GM23248 (cell line): ENCODE measurements around the gene HMCN1. TPM values are rescaled to one million over a fixed set of nuclear protein-coding genes. Genes with fewer than 3 reads are reported as not detected.

Experiments
- DNase-seq: peaks from one replicate; pipeline ENCODE4 v3.0.0-alpha.2; 2015
- H2AFZ ChIP-seq: fragments of 200-600 bp; sonication (generic); 2 replicates; pipeline ENCODE4 v1.6.1; 2016; ENCODE audit warnings: antibody characterized with exemption
- H3F3A ChIP-seq: fragments of 200-600 bp; sonication (generic); 2 replicates; pipeline ENCODE4 v1.6.1; 2016; ENCODE audit warnings: mild to moderate bottlenecking, antibody characterized with exemption, mixed run types; ENCODE audit not compliant: insufficient read depth
- H3K27ac ChIP-seq: fragments of 200-600 bp; sonication (generic); 2 replicates; pipeline ENCODE4 v1.5.1; 2016; ENCODE audit warnings: mild to moderate bottlenecking
- H3K27me3 ChIP-seq: fragments of 200-600 bp; sonication (generic); replicated peaks from 2 replicates; pipeline ENCODE4 v1.6.1; 2016; ENCODE audit warnings: mild to moderate bottlenecking; ENCODE audit not compliant: insufficient read depth
- H3K36me3 ChIP-seq: fragments of 200-600 bp; sonication (generic); 2 replicates; pipeline ENCODE4 v1.6.1; 2016; ENCODE audit warnings: low read depth, mild to moderate bottlenecking
- H3K4me1 ChIP-seq: fragments of 200-600 bp; sonication (generic); 2 replicates; pipeline ENCODE4 v1.6.1; 2016; ENCODE audit warnings: mild to moderate bottlenecking; ENCODE audit not compliant: insufficient read depth
- H3K4me2 ChIP-seq: fragments of 200-600 bp; sonication (generic); one replicate; pipeline ENCODE4 v1.6.1; 2016; ENCODE audit warnings: mild to moderate bottlenecking; ENCODE audit not compliant: unreplicated experiment
- H3K4me3 ChIP-seq: fragments of 200-600 bp; sonication (generic); 2 replicates; pipeline ENCODE4 v1.5.1; 2016; ENCODE audit warnings: mild to moderate bottlenecking
- H3K79me2 ChIP-seq: fragments of 200-600 bp; sonication (generic); 2 replicates; pipeline ENCODE4 v1.6.1; 2016; ENCODE audit warnings: mild to moderate bottlenecking; ENCODE audit not compliant: insufficient read depth
- H3K9ac ChIP-seq: fragments of 200-600 bp; sonication (generic); 2 replicates; pipeline ENCODE4 v1.6.1; 2016; ENCODE audit warnings: mild to moderate bottlenecking
- H3K9me2 ChIP-seq: fragments of 200-600 bp; sonication (generic); 2 replicates; pipeline ENCODE4 v1.6.1; 2016; ENCODE audit warnings: mixed run types, mild to moderate bottlenecking, moderate library complexity; ENCODE audit not compliant: insufficient read depth
- H3K9me3 ChIP-seq: fragments of 200-600 bp; sonication (generic); one replicate; pipeline ENCODE4 v1.6.1; 2017; ENCODE audit warnings: low read depth
- H4K20me1 ChIP-seq: fragments of 200-600 bp; sonication (generic); 2 replicates; pipeline ENCODE4 v1.6.0; 2016; ENCODE audit not compliant: insufficient read depth
- EZH2 ChIP-seq: fragments of 200-600 bp; sonication (generic); IDR thresholded peaks from 2 replicates; pipeline ENCODE4 v1.6.1; 2018; ENCODE audit warnings: antibody characterized with exemption, mild to moderate bottlenecking; ENCODE audit not compliant: insufficient read depth, poor library complexity, severe bottlenecking
- EZH2phosphoT487 ChIP-seq: fragments of 200-600 bp; sonication (generic); IDR thresholded peaks from 2 replicates; pipeline ENCODE4 v1.6.1; 2018; ENCODE audit warnings: antibody characterized with exemption, moderate library complexity, mild to moderate bottlenecking, low read depth; ENCODE audit not compliant: insufficient read depth
- WGBS, 2 experiments: methylation state at CpG; one replicate each; pipeline ENCODE4 v1.1.6; 2015 to 2017; ENCODE audit warnings: low lambda C conversion rate in 2 of 2, low coverage in 1 of 2; ENCODE audit errors: missing lambda C conversion rate in 2 of 2; 5-methylcytosine and 5-hydroxymethylcytosine counted together
- in situ Hi-C: fragments of 300-500 bp; cut with MboI; formaldehyde crosslinking; loops from 2 replicates; pipeline ENCODE4 v1.15.0; 2020
- polyA plus RNA-seq: library from polyadenylated mRNA; unstranded; fragments of >200 nt; fragmentation: Nextera tagmentation; extraction: Ambion mirVana; gene quantifications from 2 replicates; pipeline ENCODE4 v1.2.1, GENCODE V29; 2016
- total RNA-seq: library from RNA; depleted of rRNA; stranded (reverse); fragments of >200 nt; shearing (Covaris generic); gene quantifications from 2 replicates; pipeline ENCODE4 v1.2.3, GENCODE V29; 2014

Gene HMCN1
- total and polyA plus RNA-seq, 2 experiments from 2014 or later = 1.8 to 5.2 TPM

- no peaks in the 10 kb centered on the region for H3K79me2 ChIP-seq
- no peaks in the 10 kb centered on the region for H3K9me3 ChIP-seq
- H3K9ac ChIP-seq = no peak overlapping the region
- H2AFZ ChIP-seq = no peak overlapping the region
- H4K20me1 ChIP-seq = no peaks in the 10 kb centered on the region
- 73 to 83% methylated on average over 2 of the region's 2 CpGs for WGBS, 2 experiments
- no peaks in the 10 kb centered on the region for H3K36me3 ChIP-seq
- H3K27me3 ChIP-seq = no peaks in the 10 kb centered on the region
- no peak overlapping the region for H3K4me3 ChIP-seq
- no peaks in the 10 kb centered on the region for H3K9me2 ChIP-seq
- no peak overlapping the region for H3K27ac ChIP-seq
- TF ChIP-seq EZH2 = no peak
- TF ChIP-seq EZH2phosphoT487 = no peak
- no peaks in the 10 kb centered on the region for H3K4me1 ChIP-seq
- no peaks in the 10 kb centered on the region for H3F3A ChIP-seq
- no peak overlapping the region for H3K4me2 ChIP-seq
- in situ Hi-C loops = no loop called here
- DNase-seq = no peak
These were observed 137.5 kb downstream of the HMCN1 start for GRCh38 chr1:185871627-185872150.

GRCh38 chr1:185874246-185874645 lies 140.1 kb downstream of the HMCN1 start:
- no peak overlapping the region for H3K9ac ChIP-seq
- no peak overlapping the region for H2AFZ ChIP-seq
- no peak overlapping the region for H3K4me2 ChIP-seq
- no peaks in the 10 kb centered on the region for H3K9me3 ChIP-seq
- H3K27ac ChIP-seq = no peak overlapping the region
- H3F3A ChIP-seq = no peaks in the 10 kb centered on the region
- H3K27me3 ChIP-seq = no peaks in the 10 kb centered on the region
- H3K4me1 ChIP-seq = no peaks in the 10 kb centered on the region
- H3K36me3 ChIP-seq = no peaks in the 10 kb centered on the region
- TF ChIP-seq EZH2phosphoT487 (no peak), EZH2 (no peak)
- H3K9me2 ChIP-seq = no peaks in the 10 kb centered on the region
- H4K20me1 ChIP-seq = no peaks in the 10 kb centered on the region
- H3K79me2 ChIP-seq = no peaks in the 10 kb centered on the region
- DNase-seq = no peak
- H3K4me3 ChIP-seq = no peak overlapping the region
- in situ Hi-C loops = no loop called here
- 89 to 95% methylated on average over 2 of the region's 2 CpGs for WGBS, 2 experiments

- no peaks in the 10 kb centered on the region for H3K36me3 ChIP-seq
- no peak overlapping the region for H3K27ac ChIP-seq
- no peak overlapping the region for H3K4me3 ChIP-seq
- H3K9me2 ChIP-seq = no peaks in the 10 kb centered on the region
- no peaks in the 10 kb centered on the region for H4K20me1 ChIP-seq
- H3K9ac ChIP-seq = no peak overlapping the region
- H3K9me3 ChIP-seq = no peaks in the 10 kb centered on the region
- no peaks in the 10 kb centered on the region for H3K79me2 ChIP-seq
- no peak overlapping the region for H3K4me2 ChIP-seq
- no peaks in the 10 kb centered on the region for H3F3A ChIP-seq
- no peak overlapping the region for H2AFZ ChIP-seq
- no peak for DNase-seq
- in situ Hi-C loops = no loop called here
- H3K4me1 ChIP-seq = no peaks in the 10 kb centered on the region
- H3K27me3 ChIP-seq = no peaks in the 10 kb centered on the region
- TF ChIP-seq EZH2 (no peak), EZH2phosphoT487 (no peak)
These were observed 146.1 kb downstream of the HMCN1 start for GRCh38 chr1:185880330-185880729.

GRCh38 chr1:185880779-185881333 lies 146.7 kb downstream of the HMCN1 start:
- no peak for DNase-seq
- Histone ChIP-seq H3K27ac (no peak overlapping the region), H3F3A (no peaks in the 10 kb centered on the region), H3K9me3 (no peaks in the 10 kb centered on the region), H3K36me3 (no peaks in the 10 kb centered on the region), H3K4me1 (no peaks in the 10 kb centered on the region), H3K79me2 (no peaks in the 10 kb centered on the region), H3K4me2 (no peak overlapping the region), H3K27me3 (no peaks in the 10 kb centered on the region), H3K9me2 (no peaks in the 10 kb centered on the region), H3K9ac (no peak overlapping the region), H2AFZ (no peak overlapping the region), H4K20me1 (no peaks in the 10 kb centered on the region), H3K4me3 (no peak overlapping the region)
- 51 to 55% methylated on average over 7 of the region's 7 CpGs for WGBS, 2 experiments
- in situ Hi-C loops = no loop called here
- TF ChIP-seq EZH2 (no peak), EZH2phosphoT487 (no peak)

- H2AFZ ChIP-seq = no peak overlapping the region
- no peak overlapping the region for H3K27ac ChIP-seq
- no peak for DNase-seq
- no peaks in the 10 kb centered on the region for H3K27me3 ChIP-seq
- H3K9me2 ChIP-seq = no peaks in the 10 kb centered on the region
- TF ChIP-seq EZH2 (no peak), EZH2phosphoT487 (no peak)
- no peaks in the 10 kb centered on the region for H3K4me1 ChIP-seq
- H3K36me3 ChIP-seq = no peaks in the 10 kb centered on the region
- no peak overlapping the region for H3K4me2 ChIP-seq
- in situ Hi-C loops = no loop called here
- H3K9me3 ChIP-seq = no peaks in the 10 kb centered on the region
- 89% methylated on average over 1 of the region's 1 CpG for WGBS, 2 experiments
- no peak overlapping the region for H3K4me3 ChIP-seq
- H3K79me2 ChIP-seq = no peaks in the 10 kb centered on the region
- no peaks in the 10 kb centered on the region for H3F3A ChIP-seq
- H4K20me1 ChIP-seq = no peaks in the 10 kb centered on the region
- no peak overlapping the region for H3K9ac ChIP-seq
These were observed 151.9 kb downstream of the HMCN1 start for GRCh38 chr1:185886046-185886445.
